Measurements from ENCODE around the gene TRIM17. TPM values are rescaled to one million over a fixed set of nuclear protein-coding genes. Genes with fewer than 3 reads are reported as not detected.
A peak's percentile ranks its signal among the peaks of the same experiment; 100 is the strongest.

Gene TRIM17
- total RNA-seq, 1 experiment from 2014 or later = not detected

DNA sequence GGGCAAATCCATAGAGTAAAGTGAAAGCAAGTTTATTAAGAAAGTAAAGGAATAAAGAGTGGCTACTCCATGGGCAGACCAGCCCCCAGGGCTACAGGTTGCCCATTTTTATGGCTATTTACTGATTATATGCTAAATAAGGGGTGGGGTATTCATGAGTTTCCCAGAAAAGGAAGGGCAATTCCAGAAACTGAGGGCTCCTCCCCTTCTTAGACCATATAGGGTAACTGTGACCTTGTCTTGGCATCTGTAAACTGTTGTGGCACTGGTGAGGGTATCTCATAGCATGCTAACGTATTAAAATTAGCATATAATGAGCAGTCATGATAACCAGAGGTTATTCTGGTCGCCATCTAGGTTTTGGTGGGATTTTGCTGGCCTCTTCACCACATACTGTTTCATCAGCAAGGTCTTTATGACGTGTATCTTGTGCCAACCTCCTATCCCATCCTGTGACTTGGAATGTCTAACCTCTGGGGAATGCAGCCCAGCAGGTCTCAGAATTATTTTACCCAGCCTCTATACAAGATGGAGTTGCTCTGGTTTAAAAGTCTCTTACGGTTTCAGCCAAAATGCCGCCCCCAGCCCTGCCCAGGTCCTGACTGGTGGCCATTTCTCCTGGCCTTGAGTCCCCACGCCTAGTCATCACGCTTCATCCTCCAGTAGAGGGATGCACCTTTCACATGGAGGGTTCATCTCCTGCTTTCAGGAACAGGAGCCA is 982 bp upstream of the TRIM17 start:
- no peak for DNase-seq (ENCODE audit: low read depth)

DNA sequence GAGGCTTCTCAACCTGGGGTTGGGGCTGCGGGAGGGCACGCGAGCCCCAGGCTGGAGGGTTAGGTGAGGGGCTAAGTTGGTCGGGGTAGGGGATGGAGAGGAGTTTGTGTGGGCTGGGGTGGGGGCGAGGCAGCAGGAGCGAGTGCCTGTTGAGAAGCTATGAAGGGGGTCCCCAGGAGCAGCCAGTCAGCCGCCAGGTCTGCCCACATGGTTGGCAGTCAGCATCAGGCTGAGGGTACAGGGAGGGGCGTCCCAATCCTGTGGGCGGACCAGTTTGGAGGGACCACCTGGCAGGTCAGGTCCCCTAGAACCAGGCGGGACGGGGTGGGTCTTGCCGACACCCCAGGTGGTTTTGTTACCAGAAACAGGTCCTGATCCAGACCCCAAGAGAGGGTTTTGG is 400 bp upstream of the TRIM17 start:
- DNase-seq (ENCODE audit: low read depth) = no peak

DNA sequence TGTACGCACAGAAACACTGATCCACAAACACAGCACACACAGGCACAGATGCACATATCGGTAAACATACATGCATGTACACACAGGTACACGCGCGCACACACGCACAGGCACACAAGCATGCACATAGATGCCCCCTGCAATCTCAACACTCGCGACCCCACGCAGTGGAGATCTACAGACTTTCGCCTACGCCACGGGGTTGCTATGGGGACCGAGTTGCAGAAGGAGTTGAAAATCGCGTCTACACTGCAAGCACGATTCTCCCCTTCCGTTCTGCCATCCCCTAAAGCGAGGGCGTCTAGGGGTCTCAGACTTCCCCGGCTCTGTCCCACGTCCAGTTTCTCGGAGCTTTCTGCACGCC is 826 bp downstream of the TRIM17 start:
- DNase-seq (ENCODE audit: low read depth) = no peak

DNA sequence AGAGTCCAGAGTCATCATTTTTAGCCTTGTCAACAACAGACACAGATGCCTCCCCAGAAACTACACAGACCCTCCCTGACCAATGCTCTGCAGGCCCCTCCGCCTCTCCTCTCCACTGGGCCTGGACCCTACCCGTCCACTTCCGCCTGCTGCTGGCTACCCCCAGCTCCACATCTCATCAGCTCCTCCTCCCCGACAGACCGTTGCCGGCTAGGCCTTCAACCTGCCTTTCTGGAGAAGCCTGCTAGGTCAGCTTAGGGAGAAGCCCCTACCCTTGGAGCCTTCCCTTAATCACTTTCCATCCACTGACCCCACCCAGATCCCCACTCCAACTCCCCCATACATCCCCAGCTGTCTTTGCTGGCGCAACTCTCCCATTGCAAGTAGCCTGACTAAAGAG is 1.4 kb downstream of the TRIM17 start:
- no peak for DNase-seq (ENCODE audit: low read depth)

DNA sequence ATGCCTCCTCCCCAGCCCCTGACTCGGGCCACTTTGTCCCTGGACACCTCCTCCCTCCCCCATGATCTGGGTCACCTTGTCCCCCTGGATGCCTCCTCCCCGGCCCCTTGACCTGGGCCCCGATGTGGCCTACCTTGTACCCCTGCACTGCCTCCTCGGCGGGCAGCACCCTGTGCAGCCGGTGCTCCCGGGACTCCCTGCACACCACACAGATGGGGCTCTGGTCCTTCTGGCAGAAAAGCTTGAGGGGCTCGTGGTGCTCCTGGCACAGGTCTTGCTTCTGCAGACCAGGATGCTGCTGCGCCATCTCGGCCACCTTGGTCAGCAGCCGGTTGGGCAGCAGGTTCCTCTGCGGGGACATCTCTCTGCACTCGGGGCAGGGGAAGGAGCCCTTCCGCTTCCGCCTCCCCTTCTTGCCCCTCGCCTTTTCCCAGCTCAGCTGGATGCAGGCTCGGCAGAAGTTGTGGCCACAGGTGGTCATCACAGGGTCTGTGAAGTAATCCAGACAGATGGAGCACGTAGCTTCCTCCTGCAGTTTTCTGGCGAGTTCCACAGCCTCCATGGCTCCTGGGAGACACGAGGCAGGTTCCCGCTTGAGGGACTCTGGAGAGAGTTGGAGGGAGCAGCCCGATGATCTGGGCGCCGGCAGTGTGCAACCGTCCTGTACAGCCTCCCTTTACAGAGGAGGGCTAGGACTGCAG is 2.0 kb downstream of the TRIM17 start:
- DNase-seq (ENCODE audit: low read depth) = no peak

DNA sequence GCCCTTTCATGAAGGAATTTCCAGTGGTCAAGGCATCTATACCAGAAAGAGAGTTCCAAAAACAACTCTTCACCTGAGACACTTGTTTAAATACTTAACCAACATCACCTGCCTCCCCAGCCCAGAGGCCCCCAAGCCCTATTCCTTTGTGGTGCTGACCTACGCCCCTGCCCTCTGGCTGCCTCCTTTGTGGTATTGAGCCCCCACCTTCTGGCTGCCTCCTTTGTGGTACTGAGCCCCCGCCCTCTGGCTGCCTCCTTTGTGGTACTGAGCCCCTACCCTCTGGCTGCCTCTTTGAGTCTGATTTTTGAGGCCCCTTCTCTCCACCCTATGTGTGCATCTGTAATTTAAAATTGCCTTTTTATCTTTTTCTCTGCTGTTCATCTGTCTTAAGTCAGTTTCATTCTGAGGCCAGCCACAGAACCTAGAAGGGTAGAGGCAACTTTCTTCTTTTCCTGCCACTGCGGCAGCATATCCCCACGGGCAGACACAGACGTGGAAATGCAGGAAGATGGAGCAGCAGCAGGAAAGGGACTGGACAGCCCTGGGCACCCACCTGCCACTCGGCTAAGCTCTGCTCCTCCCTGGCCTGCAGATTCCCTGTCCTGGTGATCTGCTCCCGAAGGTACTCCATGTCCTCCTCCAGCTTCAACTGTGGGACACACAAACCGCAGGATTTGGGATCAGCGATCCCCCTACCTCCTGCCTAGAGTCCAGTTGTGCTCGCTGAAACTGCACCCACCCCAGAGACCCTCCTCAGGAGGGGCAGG is 3.2 kb downstream of the TRIM17 start:
- DNase-seq (ENCODE audit: low read depth) = no peak

DNA sequence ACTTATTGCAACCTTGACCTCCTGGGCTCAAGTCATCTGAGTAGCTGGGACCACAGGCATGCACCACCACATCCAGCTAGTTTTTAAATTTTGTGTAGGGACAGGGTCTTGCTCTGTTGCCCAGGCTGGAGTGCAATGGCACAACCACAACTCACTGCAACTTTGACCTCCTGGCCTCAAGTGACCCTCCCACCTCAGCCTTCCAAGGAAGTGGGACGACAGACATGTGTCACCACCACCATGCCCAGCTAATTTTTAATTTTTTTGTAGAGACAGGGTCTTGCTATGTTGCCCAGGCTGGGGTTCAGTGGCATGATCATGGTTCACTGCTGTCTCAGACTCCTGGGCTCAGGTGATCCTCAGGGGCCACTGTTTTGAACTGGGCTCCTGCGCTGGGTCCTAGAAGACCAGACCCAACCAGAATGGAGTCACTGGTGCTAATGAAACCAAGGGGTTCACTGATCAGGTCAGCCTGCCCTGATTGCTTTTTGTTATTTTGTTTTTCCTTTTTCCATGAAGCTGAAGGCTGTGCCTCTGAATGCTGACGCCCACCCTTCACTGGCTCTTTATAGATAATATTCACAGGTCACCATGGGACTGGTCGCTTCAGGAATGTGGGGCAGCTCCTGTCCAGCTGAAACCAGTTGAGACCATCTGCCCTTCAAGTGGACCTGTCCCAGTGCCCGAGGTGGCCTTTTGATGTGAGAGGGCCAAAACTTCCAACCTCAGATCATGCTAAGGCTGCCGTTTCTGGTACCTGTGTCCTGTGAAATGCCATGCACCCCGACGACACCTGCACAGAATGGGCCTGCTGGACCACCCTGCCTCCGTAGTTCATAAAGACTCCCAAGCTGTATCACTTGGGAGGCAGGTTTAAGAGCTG is 4.9 kb downstream of the TRIM17 start:
- DNase-seq (ENCODE audit: low read depth) = no peak

DNA sequence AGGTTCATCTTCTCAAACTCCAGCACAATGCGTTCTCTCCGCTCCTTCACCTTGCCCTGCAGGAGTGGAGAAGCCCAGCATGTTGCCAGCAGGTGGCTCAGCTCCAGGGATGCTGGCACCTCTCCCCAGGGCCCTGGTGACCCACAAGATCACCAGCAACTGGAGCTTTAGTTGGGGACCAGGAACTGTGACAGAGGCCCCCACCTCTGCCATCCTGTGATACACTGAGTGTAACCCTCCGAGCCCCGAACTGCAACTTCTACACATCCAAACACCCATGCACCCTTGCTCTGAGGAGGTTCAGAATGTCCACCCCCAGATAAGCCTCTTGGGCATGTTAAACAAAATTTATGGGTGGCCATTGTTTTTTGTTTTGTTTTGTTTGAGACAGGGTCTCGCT is 5.5 kb downstream of the TRIM17 start:
- DNase-seq (ENCODE audit: low read depth) = no peak

DNA sequence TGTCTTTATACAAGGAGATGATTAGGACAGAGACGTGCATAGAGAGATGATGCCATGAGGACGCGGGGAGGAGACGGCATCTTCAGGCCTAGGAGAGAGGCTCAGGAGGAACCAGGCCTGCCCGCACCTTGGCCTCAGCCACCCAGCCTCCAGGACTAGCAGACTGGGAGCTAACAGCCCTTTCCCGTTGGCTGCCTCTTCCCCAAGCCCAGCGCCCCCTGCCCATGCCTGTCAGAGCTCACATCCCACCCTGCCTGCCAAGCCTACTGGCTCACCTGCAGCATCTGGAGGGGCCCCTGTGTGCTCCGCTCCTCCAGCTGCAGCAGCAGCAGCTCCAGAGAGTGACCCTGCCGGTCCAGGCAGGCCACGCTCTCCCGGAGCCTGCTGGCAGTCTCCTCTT is 6.0 kb downstream of the TRIM17 start:
- no peak for DNase-seq (ENCODE audit: low read depth)

DNA sequence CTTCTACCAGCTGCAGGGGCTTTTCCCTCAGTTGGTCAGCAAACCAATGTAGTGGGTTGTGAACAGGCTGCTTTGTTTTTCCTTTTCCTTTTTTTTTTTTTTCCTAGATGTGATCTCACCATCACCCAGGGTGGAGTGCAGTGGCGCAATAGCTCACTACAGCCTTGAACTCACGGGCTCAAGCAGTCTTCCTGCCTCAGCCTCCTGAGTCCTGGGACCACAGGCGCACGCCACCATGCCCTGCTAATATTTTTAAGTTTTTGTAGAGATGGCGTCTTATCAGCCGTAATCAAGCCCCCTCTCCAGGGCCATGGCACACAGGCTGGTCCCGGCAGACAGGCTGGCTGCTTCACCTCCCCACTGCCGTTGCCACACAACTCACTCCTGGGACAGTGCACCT is 6.6 kb downstream of the TRIM17 start:
- DNase-seq (ENCODE audit: low read depth) = no peak

DNA sequence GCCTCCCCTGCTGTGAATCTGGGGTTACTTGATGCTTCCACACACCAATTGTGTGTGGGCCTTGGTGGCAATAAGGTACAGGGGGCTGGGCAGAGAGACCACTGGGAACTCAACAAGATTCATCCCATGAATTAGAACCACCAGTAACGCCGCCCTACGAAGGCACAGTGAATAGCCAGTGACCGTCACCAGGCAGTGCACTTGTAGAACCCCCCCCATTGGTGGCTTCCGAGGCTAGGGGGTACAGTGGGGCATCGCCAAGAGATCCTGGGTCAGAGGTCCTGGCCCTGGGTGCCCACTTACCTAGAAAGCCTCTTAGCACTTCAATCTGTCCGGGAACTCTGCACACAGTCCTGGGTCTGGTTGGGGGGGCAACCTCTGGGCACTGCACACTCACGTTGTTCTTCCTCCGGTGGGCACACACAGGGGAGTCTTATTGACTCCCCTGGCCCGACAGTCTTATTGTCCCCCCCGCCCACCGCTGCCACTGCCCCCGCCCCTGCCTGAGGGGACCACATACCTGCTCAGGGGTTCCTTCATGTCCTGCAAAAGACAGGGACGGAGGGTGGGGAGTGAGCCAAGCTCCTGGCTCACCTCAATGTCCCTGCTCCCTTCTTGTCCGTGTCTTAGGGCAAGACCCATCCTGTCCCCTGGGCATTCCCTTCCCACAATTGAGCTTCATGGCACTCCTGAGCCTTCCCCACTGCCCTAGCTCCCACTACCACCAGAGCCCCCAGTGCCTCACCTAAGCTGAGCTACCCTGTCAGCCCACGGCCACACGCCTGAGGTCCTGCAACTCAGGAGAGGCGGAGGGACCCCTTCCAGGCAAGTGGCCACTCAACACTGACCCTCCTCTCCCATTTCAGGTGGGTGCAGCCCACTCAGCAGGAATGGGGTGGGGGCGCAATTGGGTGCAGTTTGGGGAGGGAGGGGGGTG is 7.5 kb downstream of the TRIM17 start:
- no peak for DNase-seq (ENCODE audit: low read depth)

DNA sequence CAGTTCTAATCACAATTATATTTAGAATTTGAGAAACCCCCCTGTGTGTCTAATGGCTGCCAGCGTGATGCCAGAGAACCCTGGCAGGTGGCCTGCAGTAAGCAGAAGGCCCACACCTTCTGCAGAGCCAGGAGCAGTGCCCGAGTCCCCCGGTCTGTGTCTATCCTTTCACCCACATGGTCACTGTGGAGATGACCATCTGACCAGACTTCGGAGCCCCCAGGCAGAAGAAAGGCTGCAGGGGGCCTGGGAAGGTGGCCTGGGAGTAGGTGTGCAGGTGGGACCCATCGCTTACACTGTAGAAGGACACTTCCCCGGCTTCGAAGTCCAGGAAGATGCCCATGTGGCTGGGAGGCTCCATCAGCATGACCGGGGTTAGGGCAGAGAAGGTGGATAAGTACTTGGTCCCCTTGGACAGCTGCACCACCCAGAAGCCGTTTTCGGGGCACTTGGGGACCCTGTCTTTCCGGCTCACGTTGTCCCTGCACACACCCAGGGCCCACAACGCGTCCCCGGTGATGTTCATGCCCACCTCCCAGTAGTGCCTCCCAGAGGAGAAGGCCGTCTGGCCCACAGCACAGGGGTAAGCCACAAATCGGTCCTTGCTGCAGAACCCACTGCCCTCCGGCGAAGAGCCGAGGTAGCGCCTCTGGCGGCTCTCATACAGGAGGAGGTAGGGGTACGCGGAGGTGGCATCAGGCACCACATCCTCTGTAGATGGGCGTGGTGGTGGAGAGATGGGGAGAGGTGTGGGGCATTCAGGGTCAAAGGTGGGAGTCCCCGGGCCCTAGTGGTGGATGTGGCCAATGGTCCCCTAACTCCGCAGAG is 8.4 kb downstream of the TRIM17 start:
- DNase-seq (ENCODE audit: low read depth) = no peak

DNA sequence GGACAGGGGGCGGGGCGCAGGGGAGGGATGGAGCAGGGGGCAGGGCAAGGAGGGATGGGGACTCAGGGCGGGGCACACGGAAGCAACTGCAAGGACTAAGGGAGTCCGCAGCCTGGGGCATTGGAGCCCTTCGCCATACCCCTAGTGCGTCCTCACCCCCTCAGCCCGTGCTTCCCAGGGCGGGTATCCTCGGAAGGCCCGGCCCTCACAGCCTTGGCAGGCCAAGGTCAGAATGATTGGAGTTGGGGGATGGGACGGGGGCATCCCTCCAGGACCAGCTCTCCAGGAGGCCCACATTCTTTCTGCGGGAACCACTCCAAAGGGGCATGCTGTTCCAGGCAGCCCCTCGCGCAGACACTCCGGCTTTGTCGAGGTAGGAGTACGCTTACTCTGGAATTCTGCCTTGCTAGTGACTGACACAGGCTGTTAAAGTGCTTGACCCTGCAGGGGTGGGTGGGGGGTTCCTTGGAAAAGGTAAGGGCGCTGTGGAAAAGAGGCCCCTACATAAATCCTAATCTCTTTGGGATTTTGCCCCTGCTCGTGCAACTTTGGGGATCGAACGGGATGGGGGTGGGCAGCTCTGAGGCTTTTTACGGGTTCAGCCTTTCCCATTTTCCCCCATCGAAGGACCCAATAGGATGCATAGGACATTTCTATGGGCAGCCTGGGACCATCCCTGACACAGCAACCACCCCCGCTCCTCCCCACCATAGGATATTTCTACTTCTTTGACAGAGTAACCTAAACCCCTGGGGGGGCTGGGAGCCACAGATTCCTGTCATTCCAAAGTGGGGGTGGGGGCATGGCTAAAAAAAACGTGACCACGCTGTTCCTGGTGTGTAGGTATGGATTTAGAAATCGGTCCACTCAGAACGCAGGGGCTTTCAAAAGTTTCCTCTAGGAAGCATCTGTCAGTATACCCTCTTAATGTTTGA is 9.3 kb downstream of the TRIM17 start:
- DNase-seq (ENCODE audit: low read depth) = no peak

DNA sequence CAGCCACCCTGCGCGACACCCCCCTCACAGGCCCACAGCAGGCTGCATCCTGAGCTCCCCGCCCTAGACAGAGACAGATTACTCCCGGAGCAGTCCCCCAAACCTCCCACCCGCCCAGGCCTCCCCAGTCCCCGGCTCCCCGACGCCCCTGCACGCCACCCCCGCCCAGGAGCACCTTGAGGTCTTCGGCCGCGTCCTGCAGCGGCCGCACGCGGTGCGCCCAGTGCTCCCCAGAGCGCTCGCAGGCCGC is 10.8 kb downstream of the TRIM17 start:
- DNase-seq (ENCODE audit: low read depth) = peak; percentile 21

DNA sequence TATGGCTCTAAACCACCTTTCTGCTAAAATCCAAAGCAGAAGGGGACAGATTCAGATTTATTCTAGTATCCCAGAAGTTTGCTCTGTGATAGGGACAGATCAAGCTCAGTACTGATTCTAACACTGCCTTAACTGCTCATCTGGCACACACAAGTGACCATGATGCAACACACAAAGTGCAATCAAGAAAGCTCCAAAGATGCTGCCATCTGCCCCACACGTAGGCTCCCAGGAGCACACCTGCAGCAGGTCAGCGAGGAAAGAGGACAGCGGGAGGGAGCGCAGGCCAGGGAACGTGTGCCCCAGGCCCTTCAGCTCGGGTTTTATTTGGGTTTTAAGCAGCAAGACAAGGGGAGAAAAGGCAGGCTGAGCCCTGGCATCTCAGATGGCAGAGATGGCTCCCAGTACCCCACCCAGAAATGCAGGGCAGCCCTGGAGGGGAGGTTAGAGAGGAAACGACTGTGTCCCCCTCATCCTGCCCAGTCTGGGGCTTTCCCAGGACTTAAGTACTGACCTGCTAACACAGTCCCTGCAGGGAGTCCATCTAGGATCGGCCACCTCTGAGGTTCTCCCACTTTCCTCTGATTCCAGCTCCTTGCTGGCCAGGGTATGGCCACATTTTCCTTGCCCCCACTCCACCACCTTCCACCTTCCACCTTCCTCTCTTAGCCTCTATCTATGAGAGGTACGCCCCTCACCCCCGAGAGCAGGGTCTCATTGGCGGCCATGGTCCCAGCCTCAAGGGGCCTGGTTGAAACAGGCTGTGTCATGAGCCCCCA is 11.3 kb downstream of the TRIM17 start:
- DNase-seq (ENCODE audit: low read depth) = no peak

DNA sequence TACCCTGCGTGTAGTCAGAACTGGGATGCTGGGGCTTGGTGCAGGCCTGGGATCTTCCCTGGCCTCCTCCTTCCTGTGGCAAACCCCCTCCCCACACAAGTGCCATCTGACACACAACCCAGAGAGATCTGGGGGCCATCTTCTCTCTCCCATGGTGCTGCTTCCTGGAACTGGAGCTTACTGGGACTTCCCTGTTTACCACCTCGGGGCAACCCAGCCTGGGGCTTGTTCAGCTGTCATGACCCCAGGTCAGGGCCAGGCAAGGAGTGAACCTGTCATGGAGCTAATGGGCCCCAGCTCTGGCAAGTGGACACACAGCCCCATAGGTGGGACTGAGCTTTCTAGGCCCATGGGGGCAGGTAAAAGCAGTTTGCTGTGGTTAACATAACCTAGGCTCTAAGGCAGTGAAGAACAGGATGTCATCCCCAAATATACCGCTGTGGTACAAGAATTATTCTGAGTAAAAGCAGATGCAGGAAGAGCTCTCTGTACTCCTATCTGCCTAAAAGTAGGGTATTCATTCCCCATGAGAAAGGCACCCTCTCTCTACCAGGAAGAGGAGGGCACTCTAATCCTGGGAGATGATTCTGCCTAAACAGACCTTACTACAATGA is 12.4 kb downstream of the TRIM17 start:
- no peak for DNase-seq (ENCODE audit: low read depth)

DNA sequence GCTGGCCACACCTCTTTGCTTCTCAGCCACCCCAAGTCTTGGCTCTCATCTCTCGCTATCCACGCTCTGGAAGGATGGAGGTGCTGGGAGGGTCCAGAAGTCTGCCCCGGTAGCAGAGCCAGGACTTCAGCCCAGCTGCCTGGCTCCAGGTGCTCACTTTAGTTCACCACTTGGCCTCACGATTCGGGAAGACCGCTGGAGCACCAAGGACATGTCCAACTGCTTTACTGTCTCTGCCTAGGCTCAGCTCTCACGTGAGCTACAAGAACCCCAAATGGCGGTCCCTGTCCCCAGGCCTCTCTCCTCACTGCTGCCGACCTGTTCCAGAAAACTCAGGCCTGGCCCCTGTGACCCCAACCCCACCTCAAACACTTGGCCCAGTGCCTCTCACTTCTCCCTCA is 13.4 kb downstream of the TRIM17 start:
- no peak for DNase-seq (ENCODE audit: low read depth)

DNA sequence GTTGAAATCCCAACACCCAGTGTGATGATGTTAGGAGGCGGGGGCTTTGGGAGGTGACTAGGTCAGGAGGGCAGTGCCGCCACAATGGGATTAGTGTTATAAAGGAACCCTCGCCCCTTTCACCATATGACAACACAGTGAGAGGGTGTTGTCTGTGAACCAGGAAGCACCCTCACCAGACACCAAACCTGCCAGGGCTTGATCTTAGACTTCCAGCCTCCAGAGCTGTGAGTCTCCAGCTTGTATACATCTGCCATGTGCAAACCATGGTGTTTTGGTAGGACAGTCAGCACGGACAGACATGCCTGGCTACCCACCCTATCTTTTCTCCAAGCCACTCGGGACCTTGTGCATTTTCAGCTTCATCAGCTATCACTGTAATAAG is 14.0 kb downstream of the TRIM17 start:
- DNase-seq (ENCODE audit: low read depth) = no peak

Data from RPMI7951 (cell line).